Right ventricle myocardium superior (tissue), 1 donor: ENCODE results near the gene GLIPR2. TPM values are rescaled to one million over a fixed set of nuclear protein-coding genes. Genes with fewer than 3 reads are reported as not detected.
"Not testable (repeated sequence)": the region's sequence is repeated elsewhere in the genome, so short reads cannot be mapped to it uniquely, and the experiment has no call there.

Source experiments
- ATAC-seq: fragments of 200-7000 bp; cut with Tn5 transposase; one replicate; pipeline ENCODE4 v1.9.1; 2020; ENCODE audit warnings: mild to moderate bottlenecking; ENCODE audit not compliant: poor library complexity
- DNase-seq: peaks from one replicate; pipeline ENCODE4 v3.0.0-alpha.2; 2020
- intact Hi-C: fragments of 100-400 bp; cut with DNase I; formaldehyde crosslinking; loops from one replicate; pipeline ENCODE4 v1.11.2; 2022
- total RNA-seq: library from RNA; stranded (reverse); fragmentation: NEBNext Ultra II Directional; extraction: Animal tissue kit (Norgen Biotek cat#: 25700); gene quantifications from one replicate; pipeline ENCODE4 v1.2.1, GENCODE V29; 2021
- donor health status: DM: no; HTN: yes; CAD: no; lungs with severe emphysema.

The GLIPR2 gene
- total RNA-seq, 1 donor from 2014 or later: 6.7 TPM

- intact Hi-C loops: no loop called here
- DNase-seq: no peak
- peak; percentile 36 for ATAC-seq
These were observed 17.9 kb downstream of the GLIPR2 start for GRCh38 chr9:36154331-36154952.

- DNase-seq (no peak), ATAC-seq (no peak)
- intact Hi-C loops: no loop called here
These were observed 19.6 kb downstream of the GLIPR2 start for GRCh38 chr9:36156116-36156515.

DNA sequence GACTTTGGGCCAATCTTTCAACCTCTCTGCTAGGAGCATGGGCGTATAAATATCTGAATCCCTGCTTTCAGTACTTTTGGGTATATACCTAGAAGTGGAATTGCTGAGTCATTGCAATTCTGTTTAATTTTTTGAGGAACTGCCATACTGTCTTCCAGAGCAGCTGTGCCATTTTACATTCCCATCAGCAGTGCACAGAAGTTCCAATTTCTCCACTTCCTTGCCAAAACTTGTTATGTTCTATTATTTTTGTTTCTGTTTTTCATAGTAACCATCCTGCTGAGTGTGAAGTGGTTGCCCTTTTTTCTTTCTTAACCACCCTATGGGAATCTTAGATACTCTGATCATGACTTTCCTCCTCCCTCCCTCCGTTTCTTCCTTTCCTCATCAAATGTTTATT, 21.6 kb downstream of the GLIPR2 start:
- intact Hi-C loops: no loop called here
- DNase-seq (no peak), ATAC-seq (peak; percentile 69)

DNA sequence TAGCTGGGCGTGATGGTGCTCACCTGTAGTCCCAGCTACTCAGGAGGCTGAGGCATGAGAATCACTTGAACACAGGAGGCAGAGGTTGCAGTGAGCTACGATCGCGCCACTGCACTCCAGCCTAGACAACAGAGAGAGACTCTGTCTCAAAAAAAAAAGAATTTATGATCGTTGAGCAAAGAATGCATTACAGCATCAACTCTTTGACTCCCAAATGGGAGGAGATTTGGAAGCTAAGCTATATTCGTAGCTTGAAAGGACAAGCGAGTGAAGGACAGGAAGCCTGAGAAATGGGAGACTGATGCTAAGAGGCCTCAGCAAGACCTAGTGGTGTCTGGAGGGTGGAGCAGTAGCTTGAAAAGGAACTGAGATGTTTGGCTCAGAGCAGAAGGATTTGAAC, 22.4 kb downstream of the GLIPR2 start:
- intact Hi-C loops: no loop called here
- ATAC-seq (peak; percentile 60), DNase-seq (no peak)

- ATAC-seq, intact Hi-C loops, DNase-seq: not testable (repeated sequence)
These were observed 23.0 kb downstream of the GLIPR2 start for GRCh38 chr9:36159509-36159908.

DNA sequence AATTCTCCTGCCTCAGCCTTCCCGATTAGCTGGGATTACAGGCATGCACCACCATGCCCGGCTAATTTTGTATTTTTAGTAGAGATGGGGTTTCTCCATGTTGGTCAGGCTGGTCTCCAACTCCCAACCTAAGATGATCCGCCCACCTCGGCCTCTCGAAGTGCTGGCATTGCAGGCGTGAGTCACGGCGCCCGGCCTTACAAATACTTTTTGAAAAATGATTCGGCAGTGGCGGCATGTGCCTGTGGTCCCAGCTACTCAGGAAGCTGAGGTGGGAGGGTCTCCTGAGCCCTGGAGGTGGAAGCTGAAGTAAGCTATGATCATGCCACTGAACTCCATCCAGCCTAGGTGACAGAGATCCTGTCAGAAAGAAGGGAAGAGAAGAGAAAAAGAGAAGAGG, 23.6 kb downstream of the GLIPR2 start:
- DNase-seq, ATAC-seq, intact Hi-C loops: not testable (repeated sequence)

GRCh38 chr9:36161187-36161586, 24.7 kb downstream of the GLIPR2 start:
- DNase-seq (no peak), ATAC-seq (no peak)
- intact Hi-C loops: no loop called here

- intact Hi-C loops: no loop called here
- no peak for ATAC-seq
- DNase-seq: no peak
These were observed 25.7 kb downstream of the GLIPR2 start for GRCh38 chr9:36162211-36162738.

GRCh38 chr9:36163049-36163785, 26.7 kb downstream of the GLIPR2 start:
- intact Hi-C loops: no loop called here
- ATAC-seq: peak; percentile 50
- peak; percentile 81 for DNase-seq

- DNase-seq: no peak
- ATAC-seq: no peak
- intact Hi-C loops: no loop called here
These were observed 27.2 kb downstream of the GLIPR2 start for GRCh38 chr9:36163786-36164170.

DNA sequence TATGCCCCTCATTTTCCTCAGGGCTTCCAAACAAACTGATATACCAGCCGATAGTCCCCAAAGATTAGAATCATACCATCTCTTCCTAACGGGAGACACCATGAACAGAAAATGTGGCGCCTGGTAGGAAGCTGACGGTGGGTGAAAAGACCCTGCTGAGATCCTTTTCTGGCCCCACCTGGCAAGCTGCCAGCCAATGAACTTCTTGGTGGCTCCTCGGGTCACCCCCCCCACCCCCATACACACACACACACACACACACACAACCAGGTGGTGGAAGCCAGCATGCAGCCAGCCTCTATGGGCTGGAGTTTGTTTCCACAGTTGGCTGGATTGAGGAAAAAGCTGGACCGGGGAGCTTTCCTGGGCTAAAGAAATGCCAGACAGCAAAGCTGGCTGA, 27.8 kb downstream of the GLIPR2 start:
- intact Hi-C loops: no loop called here
- DNase-seq (no peak), ATAC-seq (no peak)

DNA sequence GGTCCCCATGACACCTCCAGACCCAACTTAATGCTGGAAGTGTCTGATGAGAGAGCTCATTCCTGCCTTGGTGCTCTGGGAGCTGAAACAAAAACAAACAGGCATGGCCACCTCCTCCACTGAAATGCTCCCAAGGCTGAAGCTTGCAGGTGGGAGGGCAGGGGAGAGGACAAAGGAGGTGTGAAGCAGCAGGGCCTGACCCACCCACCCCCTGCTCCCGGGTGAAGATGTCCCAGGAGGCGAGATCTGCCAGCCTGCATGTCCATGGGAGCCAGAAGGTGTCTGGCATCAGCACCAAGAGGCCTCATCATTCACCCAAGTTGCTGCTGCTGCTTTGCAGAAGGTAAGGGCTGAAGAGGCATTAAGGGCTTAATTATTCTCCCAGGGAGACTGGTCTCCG, 28.5 kb downstream of the GLIPR2 start:
- DNase-seq: no peak
- ATAC-seq: no peak
- intact Hi-C loops: no loop called here

GRCh38 chr9:36165826-36166167, 29.3 kb downstream of the GLIPR2 start:
- ATAC-seq (peak; percentile 51), DNase-seq (no peak)
- intact Hi-C loops: loop anchor here (1.0 kb wide), 1 partner anchor 62 kb away; no protein-coding TSS in a partner anchor

DNA sequence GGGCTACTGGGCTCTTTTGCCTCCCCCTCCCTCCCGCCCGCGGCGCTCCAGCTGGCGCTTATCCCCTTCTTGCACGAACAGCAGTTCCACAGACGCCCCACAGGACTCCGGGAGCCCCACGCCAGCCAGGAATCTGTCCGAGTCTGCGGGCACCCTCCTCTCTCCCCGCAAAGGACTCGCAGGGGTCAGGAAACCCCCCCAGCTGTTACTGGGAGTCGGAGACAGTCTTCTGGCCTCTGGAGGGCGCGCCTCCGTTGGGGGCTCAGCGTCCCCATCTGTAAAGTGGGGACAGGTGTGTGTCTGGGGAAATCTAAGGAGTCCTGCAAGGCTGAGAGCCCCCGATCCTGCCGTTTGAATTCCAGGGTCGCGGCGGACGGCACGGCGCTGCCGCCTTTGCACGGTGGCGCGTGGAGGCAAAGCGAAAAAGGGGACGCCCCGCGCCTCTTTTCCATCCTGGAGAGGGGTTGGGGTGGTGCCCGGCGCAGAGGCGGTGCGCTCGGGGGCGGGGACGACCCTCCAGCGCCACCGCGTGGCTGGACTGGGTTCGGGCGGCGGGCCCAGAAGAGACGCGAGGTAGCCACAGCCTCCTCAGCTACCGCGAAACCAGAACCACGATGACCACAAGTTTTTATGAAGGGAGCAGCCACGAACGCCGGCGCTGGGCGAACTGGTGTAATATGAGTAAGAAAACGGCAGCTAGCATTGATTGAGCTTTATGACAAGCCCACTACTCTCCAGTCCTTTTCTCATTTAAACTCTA, 29.8 kb downstream of the GLIPR2 start:
- peak; percentile 97 for ATAC-seq
- intact Hi-C loops: loop anchor here (1.0 kb wide), 1 partner anchor 63 kb away; no protein-coding TSS in a partner anchor
- DNase-seq: peak; percentile 91

DNA sequence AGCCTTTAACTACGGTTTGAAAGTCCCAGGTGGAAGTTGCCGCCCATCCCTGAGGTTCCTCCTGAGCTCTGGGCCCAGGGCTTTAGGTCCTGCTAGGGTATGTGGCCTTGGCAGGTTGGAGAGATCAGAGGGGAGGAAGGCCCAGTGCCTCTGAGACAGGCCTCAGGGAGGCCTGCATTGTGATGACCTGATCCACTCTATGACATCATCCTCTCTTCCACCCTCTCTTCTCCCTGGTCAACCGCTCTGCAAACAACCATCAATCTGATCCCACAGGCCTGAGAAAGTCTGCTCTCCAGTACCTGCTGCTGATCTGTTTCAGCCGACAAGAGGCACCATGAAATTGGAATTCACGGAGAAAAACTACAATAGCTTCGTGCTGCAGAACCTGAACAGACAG, 32.6 kb downstream of the GLIPR2 start, which contains the start of gene CCIN:
TSS of gene CCIN (plus strand) at position 223 of the 400 bp plus-strand sequence. CDS start at position 338, 115 bp downstream.
- ATAC-seq (no peak), DNase-seq (no peak)
- intact Hi-C loops: no loop called here

- intact Hi-C loops: no loop called here
- ATAC-seq (no peak), DNase-seq (no peak)
These were observed 33.2 kb downstream of the GLIPR2 start for GRCh38 chr9:36169708-36170107.

- no peak for ATAC-seq
- intact Hi-C loops: no loop called here
- no peak for DNase-seq
These were observed 34.0 kb downstream of the GLIPR2 start for GRCh38 chr9:36170531-36170930.

- intact Hi-C loops: no loop called here
- ATAC-seq: no peak
- no peak for DNase-seq
These were observed 37.3 kb downstream of the GLIPR2 start for GRCh38 chr9:36173861-36174260.

DNA sequence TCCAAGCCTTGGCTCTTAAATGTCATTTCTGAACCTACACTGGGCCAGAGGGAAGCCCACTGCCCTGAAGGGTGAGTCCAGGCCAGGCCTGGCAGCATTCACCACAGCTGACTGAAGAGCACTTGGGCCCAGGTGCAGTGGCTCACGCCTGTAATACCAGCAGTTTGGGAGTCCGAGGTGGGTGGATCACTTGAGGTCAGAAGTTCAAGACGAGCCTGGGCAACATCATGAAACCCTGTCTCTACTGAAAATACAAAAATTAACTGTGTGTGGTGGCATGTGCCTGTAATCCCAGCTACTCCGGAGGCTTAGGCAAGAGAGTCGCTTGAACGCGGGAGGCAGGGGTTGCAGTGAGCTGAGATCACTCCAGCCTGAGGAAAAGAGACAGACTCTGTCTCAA, 37.7 kb downstream of the GLIPR2 start:
- intact Hi-C loops: no loop called here
- no peak for ATAC-seq
- DNase-seq: no peak
